UCSD-AML1 (cell line): ENCODE measurements around the gene C11orf87.

ENCODE experiments used
- DNase-seq: peaks from one replicate; lab custom pipeline; 2025; ENCODE audit not compliant: unreplicated experiment; lab: John Stamatoyannopoulos, UW

Gene C11orf87

GRCh38 chr11:109421981-109422869 is at the start of gene C11orf87:
Gene C11orf87, plus strand, starts transcription at chr11:109422190. Its CDS starts 1,444 bp downstream, at chr11:109423634.
- no peak for DNase-seq

DNA sequence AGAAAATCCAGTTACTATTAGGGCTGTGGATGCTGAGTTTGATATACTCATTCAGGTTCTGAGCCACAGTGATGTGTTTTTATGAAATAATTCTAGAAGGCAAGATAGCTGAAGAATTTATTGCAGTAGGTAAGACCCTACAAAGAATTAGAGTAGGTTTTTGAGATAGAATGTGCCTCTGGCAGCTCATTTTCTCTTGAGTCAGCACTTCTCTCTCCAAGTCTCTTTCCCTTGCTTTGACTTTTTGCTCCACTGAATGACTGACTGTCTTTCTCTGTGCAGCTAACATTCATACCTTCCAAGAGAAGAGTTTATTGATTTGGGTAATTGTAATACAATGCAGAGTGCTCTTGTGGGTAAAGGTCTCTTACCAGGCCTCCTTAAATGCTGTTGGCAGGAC is 48.0 kb upstream of the C11orf87 start:
- DNase-seq: no peak

- no peak for DNase-seq
Measured at GRCh38 chr11:109374441-109374840, 47.5 kb upstream of the C11orf87 start.

DNA sequence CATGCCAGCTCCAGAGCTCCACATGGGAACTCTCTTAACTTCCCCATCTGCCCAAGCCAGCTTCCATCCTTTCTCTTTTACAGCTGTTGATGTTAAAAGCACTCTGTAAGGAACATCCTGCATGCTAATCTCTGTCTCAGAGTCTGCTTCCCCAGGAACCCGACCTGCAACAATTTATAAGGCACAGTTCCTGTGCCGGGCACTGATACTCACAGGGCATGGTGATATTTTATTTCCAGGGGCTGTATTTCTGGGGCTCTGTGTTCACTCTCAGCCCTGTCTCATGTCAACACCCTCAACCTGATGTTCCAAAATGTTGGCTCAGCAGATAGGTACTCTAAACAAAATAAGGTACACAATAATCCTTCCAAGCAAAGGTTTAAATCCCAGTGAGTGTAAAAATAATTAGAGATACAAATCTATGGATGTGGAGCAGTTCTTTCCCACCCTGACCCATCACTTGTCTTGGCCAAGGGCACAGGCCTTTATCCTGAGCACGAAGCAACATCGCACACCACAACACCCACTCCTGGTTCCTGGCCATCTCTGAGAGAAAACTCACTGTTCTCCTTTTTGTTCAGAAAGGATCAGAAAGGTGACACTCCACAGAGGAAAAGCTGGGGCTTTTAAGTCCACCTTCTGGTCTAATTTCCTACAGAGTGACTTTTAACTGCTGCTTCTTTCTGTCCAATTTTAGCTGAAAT is 44.8 kb upstream of the C11orf87 start:
- no peak for DNase-seq

DNA sequence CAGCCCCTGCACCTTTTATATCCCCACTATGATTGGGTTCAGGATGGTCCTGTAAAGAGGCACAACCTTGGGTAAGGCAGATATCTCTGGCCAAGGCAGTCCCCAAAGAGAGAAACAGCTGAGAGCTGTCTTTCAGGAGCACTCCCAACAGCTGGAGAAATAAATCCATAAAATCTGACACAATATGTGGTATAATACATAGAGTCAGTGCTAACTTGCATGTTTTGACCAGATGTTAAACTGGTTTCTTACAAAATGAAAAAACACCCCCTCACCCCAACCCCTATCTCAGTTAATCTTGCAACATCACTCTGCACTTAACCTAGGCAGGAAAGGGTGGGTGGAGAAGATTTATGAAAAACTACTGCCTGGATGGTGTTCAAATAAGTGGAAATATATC is 44.0 kb upstream of the C11orf87 start:
- DNase-seq: no peak

- DNase-seq: no peak
Measured at GRCh38 chr11:109383306-109383705, 38.7 kb upstream of the C11orf87 start.

DNA sequence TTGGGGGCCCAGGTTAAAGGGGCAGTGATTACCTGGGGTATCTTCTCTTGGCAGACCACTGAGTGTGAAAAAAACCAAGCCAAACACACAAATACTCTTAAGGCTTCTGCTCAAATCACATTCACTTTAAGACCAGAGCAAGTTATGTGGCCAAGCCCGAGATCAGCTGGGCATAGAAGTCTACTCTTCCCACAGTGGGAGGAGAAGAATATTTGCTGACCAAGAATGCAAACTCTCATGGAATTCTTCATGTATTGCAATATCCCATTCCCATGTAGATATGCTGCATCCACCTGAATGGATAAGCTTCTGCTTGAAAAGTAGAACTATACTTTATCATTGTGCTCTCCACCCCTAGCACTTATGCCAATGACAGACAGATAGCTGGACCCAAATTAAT is 37.1 kb upstream of the C11orf87 start:
- no peak for DNase-seq

- DNase-seq: no peak
Measured at GRCh38 chr11:109388982-109389381, 33.0 kb upstream of the C11orf87 start.

- no peak for DNase-seq
Measured at GRCh38 chr11:109390752-109391151, 31.2 kb upstream of the C11orf87 start.

- DNase-seq: no peak
Measured at GRCh38 chr11:109401545-109401944, 20.4 kb upstream of the C11orf87 start.

DNA sequence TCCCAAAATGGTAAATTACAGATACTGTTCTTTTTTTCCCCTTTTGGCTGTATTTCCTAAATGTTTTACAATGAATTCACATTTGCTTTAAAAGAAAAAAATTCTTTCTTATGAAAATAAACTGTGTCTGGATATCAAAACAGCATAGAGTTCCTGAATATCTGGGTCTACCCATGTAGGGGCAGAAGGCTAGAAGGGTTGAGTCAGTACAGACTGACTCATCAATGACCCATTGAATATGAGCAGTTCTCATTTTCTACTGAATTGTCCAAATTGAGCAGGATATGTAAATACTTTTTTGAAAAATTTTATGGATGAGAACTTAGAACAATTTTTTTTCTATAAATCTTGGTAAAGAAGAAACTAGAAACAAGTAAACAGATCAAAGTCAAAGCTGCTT is 16.3 kb upstream of the C11orf87 start:
- DNase-seq: no peak

GRCh38 chr11:109416601-109417000 is 5.4 kb upstream of the C11orf87 start:
- DNase-seq: no peak

DNA sequence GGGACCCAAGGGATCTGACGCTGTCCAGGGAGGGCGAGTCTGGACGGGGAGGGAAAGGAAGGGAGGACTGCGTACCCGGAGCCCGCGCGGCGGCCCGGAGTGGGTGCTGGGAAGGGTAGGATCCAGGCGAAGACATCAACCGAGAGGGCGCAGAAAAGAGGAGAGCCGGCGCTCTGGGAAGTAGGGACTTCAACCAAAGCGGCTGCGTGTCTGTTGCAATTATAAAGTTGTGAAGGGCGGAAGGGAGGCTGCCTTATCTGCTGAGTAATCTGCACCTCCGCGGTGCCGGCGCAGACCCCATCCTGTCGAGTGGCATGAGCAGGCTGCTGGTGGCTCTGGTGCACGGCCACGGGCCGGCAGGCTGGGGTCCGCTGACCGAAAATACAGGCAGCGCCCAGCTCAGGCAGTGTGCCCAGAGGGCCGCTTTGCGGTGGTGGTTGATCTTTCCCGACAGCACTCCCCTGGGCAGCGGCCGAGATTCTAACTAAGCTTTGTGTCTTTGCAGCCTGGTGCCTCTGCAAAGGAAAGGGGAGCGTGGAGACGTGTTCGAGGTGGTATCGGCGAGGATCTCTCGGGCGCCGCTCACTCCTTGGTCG is 978 bp downstream of the C11orf87 start:
- no peak for DNase-seq

DNA sequence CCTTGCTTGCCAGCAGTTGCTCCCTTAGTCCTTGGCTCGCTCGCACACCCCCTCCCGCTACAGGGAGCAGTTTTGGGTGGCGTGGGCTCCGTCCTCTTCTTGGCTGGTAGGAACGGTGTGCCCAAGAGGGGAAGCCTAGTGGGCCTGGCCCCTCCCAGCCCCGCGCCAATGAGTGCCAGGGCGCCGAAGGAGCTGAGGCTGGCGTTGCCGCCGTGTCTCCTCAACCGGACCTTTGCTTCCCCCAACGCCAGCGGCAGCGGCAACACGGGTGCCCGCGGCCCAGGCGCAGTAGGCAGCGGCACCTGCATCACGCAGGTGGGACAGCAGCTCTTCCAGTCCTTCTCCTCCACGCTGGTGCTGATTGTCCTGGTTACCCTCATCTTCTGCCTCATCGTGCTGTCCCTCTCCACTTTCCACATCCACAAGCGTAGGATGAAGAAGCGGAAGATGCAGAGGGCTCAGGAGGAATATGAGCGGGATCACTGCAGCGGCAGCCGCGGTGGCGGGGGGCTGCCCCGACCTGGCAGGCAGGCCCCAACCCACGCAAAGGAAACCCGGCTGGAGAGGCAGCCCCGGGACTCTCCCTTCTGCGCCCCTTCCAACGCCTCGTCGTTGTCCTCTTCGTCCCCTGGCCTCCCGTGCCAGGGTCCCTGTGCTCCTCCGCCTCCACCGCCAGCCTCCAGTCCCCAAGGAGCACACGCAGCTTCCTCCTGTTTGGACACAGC is 1.6 kb downstream of the C11orf87 start:
- DNase-seq: no peak

DNA sequence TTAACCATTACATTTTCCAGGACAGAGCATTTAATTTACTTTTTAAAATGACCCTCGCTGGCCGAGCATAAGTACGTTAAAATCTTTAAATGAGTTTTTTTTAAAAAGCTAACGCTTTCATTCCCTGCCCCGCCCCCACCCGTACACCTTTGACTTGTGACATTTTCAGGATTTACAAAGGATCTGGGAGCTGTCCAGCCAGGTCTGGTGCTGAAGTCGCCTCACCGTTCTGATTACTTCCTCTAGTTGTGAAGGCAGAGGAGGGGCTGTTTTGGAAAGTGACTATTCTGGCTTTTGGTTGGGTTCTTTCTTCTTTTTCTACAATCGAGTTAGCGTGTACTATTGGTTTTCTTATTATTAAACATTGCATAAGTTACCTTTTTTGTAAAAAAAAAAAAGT is 2.9 kb downstream of the C11orf87 start:
- no peak for DNase-seq

GRCh38 chr11:109425554-109425953 is 3.6 kb downstream of the C11orf87 start:
- DNase-seq: no peak

GRCh38 chr11:109426442-109427240 is 4.7 kb downstream of the C11orf87 start:
- no peak for DNase-seq

DNA sequence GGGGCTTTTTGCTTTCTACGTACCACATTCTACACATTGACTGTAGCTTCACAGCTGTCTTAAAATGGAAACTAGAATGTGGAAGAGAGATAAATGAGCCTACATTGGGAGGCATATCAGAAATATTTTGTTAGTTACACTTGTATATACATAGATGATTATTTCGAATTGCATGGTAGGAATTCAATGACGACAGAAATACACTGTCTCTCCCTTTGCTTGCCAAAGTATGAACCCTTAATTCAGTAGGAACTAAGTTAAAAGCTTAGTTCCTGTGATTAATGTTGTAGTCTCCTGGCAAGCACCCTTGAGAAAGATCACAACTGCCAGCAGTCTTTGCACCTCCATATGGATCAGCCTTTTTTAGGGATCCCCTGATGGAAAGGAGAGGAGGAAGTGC is 10.1 kb downstream of the C11orf87 start:
- no peak for DNase-seq

- DNase-seq: no peak
Measured at GRCh38 chr11:109433753-109434256, 11.8 kb downstream of the C11orf87 start.

DNA sequence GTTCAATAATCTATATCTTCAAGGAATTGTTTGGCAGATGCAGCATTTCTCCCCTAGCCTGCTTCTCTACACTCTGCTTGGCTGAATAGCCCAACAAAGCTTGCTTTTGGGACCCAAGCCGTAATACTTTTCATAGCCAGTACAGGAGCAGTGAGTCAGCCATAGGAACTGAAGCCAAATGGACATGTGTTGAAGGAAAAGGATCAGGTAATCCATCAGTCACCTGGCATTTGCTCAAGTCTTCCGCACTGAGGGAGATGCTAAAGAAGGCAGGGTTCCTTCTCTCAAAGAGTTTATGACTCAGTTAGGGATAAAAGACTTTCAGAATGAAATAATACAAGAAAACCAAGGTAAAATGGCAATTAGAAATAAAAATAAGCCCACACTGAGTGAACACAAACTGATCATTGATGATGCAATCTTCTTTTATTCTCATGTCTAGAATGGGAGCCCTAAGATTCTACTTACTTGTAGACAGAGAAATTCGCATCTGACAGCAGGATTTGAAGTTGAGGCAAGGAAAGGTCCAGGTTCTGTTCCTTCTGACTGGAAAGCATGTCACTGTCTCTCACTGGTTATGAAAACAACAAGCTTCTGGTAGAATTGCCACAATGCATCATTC is 13.2 kb downstream of the C11orf87 start:
- DNase-seq: no peak
